Stimulated activated CD8-positive, alpha-beta memory T cell treated with anti-CD3 and anti-CD28 coated beads, Interleukin-12 subunit alpha, Interleukin-12 subunit beta, amount 100 ng/mL, for 24 hours (primary cell): ENCODE measurements around the gene STH.

ENCODE experiments used
- DNase-seq: peaks from one replicate; pipeline ENCODE4 v3.0.0-alpha.2; 2020; ENCODE audit errors: extremely low read depth

Gene STH

DNA sequence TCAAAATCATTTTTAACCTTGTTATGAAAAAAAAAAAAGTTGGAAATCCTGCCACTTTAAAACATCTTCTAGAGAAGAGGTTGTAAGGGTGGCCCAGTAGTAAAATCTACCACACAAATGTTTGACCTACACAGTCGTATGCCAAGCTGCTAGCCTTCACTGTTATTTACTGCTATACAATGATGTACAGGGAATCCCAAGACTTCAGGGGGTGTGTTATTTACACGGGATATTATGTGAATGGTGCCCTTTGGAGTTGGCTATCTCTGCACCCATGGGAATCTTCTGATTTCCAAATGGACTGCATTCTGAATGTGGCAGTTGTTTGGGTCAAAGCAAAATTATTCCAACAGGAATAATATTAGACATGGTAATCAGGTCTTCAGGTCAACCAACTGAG, 45.9 kb downstream of the STH start:
- no peak for DNase-seq

DNA sequence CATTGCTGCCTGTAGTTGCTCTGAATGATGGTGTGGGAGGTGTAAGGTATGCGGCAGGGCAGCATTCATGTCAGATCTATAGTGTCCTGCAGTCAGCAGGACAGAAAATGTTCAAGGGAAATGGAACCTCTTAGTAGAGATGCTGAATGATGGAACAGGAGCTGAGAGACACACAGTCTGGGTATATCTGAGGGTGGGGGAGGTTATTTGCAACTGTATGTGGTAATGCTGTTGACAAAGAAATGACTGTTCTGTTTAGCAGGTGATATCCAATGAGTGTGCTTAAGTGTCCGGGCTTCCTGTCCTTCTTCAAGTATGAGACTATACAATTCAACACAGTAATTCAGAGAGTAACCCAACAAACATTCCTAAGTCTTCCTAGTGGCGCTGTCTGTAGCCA, 46.6 kb downstream of the STH start:
- no peak for DNase-seq

DNA sequence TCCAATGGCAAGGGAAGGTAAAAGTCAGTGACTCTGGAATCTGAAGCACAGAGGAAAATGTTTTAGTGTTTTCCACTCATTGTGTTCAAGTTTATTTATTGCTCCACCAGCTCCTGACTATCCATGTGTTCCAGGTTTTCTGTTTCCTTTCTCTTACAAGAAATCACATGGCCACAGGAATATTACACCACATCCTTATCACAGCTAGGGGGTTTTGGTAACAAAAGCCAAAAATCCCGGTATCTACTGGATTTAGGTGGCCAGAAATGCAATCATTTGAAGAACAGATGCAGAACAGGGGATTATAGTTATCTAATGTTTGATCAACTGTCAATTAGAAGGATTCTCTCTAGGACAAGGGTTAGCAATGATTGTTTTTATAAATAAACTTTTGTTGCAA, 47.9 kb downstream of the STH start:
- no peak for DNase-seq

DNA sequence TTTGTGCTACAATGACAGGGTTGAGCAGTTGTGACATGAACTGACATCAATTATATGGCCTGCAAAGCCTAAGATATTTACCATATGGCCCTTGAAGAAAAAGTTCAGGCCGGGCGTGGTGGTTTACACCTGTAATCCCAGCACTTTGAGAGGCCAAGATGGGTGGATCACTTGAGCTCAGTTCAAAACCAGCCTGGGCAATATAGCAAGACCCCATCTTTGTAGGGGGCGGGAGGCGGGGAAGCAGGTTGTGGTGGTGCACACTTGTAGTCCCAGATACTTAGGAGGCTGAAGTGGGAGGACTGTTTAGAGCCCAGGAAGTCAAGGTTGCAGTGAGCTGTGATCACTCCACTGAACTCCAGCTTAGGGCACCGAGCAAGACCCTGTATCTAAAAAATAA, 48.3 kb downstream of the STH start:
- no peak for DNase-seq

DNA sequence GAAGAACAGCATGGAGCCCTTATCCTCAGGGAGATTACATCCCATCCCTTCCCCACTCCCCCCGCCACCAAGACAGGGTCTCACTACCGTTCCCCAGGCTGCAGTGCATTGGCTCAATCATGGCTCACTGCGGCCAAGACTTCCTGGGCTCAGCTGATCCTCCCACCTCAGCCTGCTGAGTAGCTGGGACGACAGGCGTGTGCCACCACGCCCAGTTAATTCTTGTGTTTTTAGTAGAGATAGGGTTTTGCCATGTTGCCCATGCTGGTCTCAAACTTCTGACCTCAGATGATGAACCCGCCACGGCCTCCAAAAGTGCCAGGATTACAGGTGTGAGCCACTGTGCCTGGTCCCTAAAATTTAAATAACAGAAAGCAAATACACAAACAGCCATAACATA, 48.8 kb downstream of the STH start:
- no peak for DNase-seq
